Measurements from ENCODE around the gene DPY19L2.
"Not testable (repeated sequence)": the region's sequence is repeated elsewhere in the genome, so short reads cannot be mapped to it uniquely, and the experiment has no call there.

- TF ChIP-seq EZH2phosphoT487 (IDR thresholded peaks at IDR 0.05; ENCODE audit: borderline replicate concordance, low read length); CTCF (IDR thresholded peaks at IDR 0.05; ENCODE audit: low read depth, low read length, poor library complexity, severe bottlenecking): not testable (repeated sequence)
Measured at GRCh38 chr12:63615544-63615943, 52.7 kb downstream of the DPY19L2 start.
